ENCODE measurements around the gene SPRR1B.
A peak's percentile ranks its signal among the peaks of the same experiment; 100 is the strongest.
"Not testable (repeated sequence)": the region's sequence is repeated elsewhere in the genome, so short reads cannot be mapped to it uniquely, and the experiment has no call there.

Gene SPRR1B

DNA sequence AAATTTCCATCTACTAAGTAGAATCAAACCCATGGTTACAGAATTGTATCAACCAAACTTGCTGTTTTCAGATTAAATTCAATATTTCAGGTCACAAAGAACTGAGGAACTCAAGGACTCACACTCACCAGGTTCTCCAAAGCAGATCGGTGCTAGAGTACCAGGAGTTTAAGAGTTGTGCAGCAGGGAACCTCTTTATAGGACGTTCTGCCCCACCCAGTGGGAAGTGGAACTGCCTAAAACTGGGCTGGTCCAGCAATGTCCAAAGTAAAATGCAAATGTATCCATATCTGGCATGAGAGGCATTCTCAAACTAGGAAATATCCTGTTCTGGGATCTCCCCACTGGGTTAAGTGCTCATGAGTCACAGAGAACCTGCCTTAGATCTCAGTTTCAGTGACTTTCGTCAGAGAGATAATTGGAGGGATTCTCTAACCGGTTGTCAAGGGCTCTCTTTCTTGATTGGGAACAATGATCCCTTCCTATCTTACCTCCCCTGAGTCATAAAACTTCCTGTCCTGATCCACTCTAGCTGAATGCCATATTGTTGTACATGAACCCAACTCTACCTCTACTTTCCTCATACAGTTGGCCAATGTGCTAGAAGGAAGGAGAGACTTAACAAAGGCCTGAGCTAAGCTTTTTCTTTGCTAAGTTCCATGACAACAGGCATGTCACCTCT, 10.1 kb downstream of the SPRR1B start, which contains the start of gene SPRR2D:
Gene SPRR2D (minus strand): TSS at position 171 of the 682 bp plus-strand sequence. CDS start 774 bp downstream, outside the sequence.
- peak; percentile 7 for DNase-seq

DNA sequence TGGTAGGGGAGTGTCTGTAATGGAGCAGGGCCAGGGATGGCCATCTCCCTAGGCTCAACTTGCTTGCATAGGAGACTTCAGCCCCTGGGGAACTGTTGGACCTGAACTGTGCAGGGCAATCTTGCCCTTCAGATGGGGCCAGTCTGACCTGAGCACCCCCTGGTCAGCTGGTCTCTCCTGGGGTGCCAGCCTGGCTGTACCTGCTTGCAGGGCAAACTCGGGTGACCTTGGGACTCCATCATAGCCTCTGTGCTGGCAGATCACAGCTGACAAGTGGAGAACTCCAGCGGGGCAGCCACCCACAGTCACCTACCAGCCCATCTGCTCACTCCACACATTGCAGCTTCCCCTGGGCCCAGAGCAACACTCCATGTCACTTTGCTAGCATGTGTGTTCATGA, 18.2 kb downstream of the SPRR1B start:
- no peak for DNase-seq

DNA sequence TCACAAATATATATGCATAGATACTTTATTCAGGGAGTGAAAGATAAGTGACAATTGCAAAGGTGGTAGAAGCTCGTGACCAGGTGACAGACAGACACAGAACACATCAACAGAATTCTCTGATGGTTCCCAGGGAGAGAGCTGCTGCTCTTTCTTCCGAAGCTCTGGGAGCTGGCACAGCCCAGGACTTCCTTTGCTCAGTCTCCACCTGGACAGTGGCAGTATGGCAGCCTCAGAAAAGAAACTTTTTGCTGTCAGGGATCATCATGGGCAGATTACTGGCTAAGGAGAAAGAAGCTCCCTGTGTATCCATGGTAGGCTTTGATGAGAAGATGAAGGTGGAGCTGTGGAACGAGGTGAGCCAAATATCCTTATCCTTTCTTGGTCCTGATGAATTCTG, 25.1 kb downstream of the SPRR1B start:
- not testable (repeated sequence) for DNase-seq

DNA sequence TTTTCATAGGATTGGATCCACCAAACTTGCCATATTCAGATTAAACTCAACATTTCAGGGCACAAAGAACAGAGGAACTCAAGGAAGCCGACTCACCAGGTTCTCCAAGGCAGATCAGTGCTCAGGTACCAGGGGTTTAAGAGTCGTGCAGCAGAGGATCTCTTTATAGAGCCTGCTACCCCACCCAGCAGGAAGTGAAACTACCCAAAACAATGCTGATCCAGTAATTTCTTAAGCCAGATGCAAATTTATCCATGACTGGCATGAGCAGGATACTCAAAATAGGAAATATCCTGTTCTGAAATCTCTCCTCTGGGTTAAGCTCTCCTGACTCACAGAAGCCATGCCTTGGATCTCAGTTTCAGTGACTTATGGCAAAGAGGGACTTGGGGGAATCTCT, 26.4 kb downstream of the SPRR1B start, which contains the start of gene SPRR2A:
Gene SPRR2A (minus strand): TSS at position 138 of the 400 bp plus-strand sequence. CDS start 777 bp downstream, outside the sequence.
- DNase-seq = no peak

DNA sequence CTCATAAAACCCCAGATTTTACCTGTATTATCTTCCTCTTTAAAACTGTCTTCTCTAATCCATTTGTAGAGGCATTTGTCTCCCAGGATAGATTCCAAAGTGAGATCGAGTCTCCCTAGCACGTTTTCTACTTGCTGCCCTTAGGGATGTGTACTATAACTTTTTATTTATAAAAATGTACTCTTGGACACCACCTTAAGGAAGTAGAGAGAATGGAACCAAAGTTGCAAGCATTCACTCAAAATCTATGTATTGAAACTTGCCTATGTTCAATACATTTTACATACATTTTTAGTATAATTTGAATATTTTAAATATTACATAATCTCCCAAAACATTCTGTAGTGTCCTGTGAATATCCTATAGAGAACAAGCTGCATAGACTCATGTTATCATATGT, 27.2 kb downstream of the SPRR1B start:
- DNase-seq = no peak

DNA sequence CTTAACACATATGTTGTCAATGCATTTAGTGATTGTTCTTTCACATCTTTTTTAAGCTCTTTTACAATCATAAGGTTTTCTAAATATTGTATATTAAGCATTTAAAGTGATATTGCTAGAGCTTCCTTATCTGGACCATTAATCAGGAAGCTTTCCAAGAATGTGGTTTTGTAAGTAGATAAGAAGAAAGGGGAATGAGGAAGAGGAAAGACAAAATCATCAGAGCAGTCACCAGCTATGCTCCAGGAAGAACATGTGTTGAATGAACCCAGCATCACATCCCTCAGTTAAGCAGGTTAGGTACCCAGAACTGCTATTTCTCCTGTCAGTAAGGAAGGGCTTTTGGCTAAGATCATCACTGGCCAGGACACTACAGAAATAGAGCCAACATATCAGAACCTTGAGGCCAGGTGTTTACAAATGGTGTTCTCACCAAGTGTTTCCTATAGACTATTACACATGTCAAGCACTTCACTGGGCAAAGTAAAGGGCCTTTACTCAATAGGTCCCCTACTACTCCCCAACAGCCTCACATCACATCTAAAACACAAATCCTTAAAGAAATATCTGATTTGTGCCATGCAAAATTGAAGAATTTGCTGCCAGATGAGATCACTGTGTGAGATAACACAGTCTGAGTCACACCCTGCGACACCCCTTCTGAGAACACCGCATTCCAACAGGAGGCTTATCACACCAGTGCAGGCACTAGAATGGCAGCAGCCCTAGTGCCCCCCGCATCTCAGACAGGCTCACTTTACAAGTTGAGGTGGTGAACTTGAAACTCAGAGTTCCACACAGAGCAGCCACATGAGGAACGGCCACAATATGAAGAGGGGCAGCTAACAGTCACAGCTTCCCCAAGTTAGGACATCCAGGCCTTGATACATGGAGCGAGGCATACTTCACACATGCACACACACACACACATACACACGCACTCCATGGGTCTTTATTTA, 28.1 kb downstream of the SPRR1B start:
- no peak for DNase-seq

DNA sequence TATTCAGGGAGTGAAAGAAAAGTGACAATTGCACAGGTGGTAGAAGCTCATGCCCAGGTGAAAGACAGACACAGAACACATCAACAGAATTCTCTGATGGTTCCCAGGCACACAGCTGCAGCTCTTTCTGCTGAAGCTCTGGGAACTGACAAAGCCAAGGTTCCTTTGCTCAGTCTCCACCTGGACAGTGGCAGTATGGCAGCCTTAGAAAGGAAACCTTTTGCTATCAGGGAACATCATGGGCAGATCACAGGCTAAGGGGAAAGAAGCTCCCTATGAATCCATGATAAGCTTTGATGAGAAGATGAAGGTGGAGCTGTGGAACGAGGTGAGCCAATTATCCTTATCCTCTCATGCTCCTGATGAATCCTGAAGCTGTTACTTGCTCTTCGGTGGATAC, 39.2 kb downstream of the SPRR1B start:
- DNase-seq = no peak

DNA sequence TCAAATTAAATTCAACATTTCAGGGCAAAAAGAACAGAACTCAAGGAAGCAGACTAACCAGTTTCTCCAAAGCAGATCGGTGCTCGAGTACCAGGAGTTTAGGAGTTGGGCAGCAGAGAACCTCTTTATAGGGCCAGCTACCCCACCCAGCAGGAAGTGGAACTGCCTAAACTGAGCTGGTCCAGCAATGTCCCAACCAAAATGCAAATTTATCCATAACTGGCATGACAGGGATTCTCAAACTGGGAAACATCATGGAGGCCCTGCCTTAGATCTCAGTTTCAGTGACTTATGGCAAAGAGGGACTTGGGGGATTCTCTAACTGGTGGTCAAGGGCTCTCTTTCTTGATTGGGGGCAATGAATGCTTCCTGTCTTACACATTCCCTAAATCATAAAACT, 40.5 kb downstream of the SPRR1B start, which contains the start of gene SPRR2B:
Gene SPRR2B (minus strand): TSS at position 101 of the 400 bp plus-strand sequence. CDS start 772 bp downstream, outside the sequence.
- no peak for DNase-seq

DNA sequence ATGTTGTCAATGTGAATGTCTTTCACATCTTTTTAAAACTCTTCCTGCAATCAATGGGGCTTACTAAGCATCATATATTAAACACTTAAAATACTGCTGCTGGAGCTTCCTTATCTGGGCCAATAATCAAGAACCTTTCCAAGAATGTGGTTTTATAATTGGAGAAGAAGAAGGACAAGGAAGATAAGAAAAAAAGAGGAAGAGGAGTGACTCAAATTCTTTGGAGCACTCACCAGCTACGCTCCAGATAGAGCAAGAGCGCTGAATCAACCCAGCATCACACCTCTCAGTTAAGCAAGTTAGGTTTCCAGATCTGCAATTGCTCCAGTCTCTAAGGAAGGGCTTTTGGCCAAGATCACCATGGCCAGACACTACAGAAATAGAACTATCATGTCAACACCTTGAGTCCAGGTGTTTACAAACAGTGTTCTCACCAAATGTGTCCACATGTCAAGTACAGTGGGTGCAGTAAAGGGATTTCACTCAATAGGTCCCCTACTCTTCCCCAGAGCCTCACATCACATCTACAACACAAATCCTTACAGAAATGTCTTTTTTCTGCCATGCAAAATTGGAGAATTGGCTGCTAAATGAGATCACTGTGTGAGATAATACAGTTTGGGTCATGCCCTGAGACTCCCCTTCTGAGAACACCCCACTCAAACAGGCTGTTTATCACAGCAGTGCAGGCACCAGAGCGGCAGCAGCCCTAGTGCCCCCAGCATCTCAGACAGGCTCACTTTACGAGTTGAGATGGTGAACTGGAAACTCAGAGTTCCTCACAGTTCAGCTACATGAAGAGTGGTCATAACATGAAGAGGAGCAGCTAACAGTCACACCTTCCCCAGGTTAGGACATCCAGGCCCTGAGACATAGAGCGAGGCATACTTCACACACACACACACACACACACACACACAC, 42.1 kb downstream of the SPRR1B start:
- no peak for DNase-seq

DNA sequence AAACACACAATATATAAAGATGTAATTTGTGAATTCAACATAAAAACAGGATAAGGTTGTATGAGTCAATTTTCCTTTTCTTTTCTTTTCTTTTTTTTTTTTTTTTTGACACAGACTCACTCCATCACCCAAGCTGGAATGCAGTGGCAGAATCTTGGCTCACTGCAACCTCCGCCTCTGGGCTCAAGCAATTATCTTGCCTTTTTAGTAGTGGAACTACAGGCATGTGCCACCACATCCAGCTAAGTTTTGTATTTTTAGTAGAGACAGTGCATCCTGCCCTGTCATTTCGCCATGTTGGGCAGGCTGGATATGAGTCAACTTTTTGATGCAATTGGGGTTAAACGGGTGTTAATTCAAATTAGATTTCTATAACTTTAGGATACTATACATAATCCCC, 50.7 kb downstream of the SPRR1B start:
- DNase-seq = no peak
